Neural progenitor cell (in vitro differentiated cells): ENCODE data around the gene CDK11A.
"Not testable (repeated sequence)": the region's sequence is repeated elsewhere in the genome, so short reads cannot be mapped to it uniquely, and the experiment has no call there.

Source experiments
- EZH2 ChIP-seq: fragments of 200-600 bp; sonication (generic); IDR thresholded peaks from 2 replicates; pipeline ENCODE4 v1.6.1; 2017; ENCODE audit warnings: antibody characterized with exemption, mild to moderate bottlenecking, moderate library complexity
- TF ChIP-seq, protein P1 (sequence below): fragments of 200-600 bp; sonication (generic); IDR thresholded peaks from 2 replicates; pipeline ENCODE4 v1.5.1; 2017; ENCODE audit warnings: antibody characterized with exemption, mild to moderate bottlenecking

DNA sequence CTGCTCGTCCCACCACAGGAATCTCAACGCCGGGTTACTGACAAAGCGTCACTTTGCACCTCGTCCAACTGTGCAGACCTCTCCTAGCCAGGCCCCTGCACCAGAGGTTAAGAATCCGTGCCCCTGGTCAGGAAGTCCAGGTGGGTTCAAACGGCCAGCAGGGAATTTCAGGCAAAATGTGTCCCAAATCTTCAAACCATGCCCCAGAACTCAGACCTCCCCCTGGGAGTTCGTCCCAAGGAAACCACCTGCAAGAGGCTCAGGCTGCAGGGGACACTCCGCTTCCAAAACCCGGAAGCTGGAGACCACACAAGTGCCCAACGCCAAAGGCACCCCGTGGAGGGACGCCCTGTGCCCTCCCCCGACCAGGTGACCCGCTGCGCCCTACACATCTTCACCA, 32.7 kb downstream of the CDK11A start:
- TF ChIP-seq, protein P1, sequence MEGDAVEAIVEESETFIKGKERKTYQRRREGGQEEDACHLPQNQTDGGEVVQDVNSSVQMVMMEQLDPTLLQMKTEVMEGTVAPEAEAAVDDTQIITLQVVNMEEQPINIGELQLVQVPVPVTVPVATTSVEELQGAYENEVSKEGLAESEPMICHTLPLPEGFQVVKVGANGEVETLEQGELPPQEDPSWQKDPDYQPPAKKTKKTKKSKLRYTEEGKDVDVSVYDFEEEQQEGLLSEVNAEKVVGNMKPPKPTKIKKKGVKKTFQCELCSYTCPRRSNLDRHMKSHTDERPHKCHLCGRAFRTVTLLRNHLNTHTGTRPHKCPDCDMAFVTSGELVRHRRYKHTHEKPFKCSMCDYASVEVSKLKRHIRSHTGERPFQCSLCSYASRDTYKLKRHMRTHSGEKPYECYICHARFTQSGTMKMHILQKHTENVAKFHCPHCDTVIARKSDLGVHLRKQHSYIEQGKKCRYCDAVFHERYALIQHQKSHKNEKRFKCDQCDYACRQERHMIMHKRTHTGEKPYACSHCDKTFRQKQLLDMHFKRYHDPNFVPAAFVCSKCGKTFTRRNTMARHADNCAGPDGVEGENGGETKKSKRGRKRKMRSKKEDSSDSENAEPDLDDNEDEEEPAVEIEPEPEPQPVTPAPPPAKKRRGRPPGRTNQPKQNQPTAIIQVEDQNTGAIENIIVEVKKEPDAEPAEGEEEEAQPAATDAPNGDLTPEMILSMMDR = not testable (repeated sequence)
- TF ChIP-seq EZH2 = not testable (repeated sequence)
